Endodermal cell (in vitro differentiated cells): ENCODE data around the gene SLC34A1. TPM values are rescaled to one million over a fixed set of nuclear protein-coding genes. Genes with fewer than 3 reads are reported as not detected.
A peak's percentile ranks its signal among the peaks of the same experiment; 100 is the strongest.

Experiments
- DNase-seq: peaks from one replicate; pipeline ENCODE4 v3.0.0-alpha.2; 2017
- H3K27ac ChIP-seq: 2 replicates; pipeline ENCODE4 v1.5.1; 2013; ENCODE audit warnings: mild to moderate bottlenecking, low read depth, low read length, moderate library complexity
- H3K27me3 ChIP-seq: 2 replicates; pipeline ENCODE4 v1.6.1; 2013; ENCODE audit warnings: mild to moderate bottlenecking, low read length, moderate library complexity; ENCODE audit not compliant: insufficient read depth, control insufficient read depth, poor library complexity, severe bottlenecking
- H3K36me3 ChIP-seq: 2 replicates; pipeline ENCODE4 v1.7.0; 2013; ENCODE audit warnings: mild to moderate bottlenecking, low read length, moderate library complexity; ENCODE audit not compliant: control insufficient read depth, insufficient read depth
- H3K4me1 ChIP-seq: one replicate; pipeline ENCODE4 v1.7.0; 2013; ENCODE audit warnings: low read length; ENCODE audit not compliant: control insufficient read depth, insufficient read depth
- H3K4me3 ChIP-seq: 2 replicates; pipeline ENCODE4 v1.5.1; 2013; ENCODE audit warnings: mild to moderate bottlenecking, low read length, moderate library complexity
- H3K9ac ChIP-seq: 2 replicates; pipeline ENCODE4 v1.6.1; 2013; ENCODE audit warnings: mild to moderate bottlenecking, low read length, moderate library complexity; ENCODE audit not compliant: poor library complexity, severe bottlenecking; ENCODE audit errors: extremely low read depth
- H3K9me3 ChIP-seq: 2 replicates; pipeline ENCODE4 v1.6.1; 2013; ENCODE audit warnings: mild to moderate bottlenecking, low read length, moderate library complexity; ENCODE audit not compliant: control insufficient read depth
- H3K27ac Mint-ChIP-seq: 2 replicates; pipeline ENCODE4 v1.8.0; 2020; ENCODE audit warnings: mixed read lengths
- H3K27me3 Mint-ChIP-seq: 2 replicates; pipeline ENCODE4 v1.8.0; 2021; ENCODE audit warnings: mild to moderate bottlenecking, mixed read lengths; ENCODE audit not compliant: insufficient read depth
- H3K36me3 Mint-ChIP-seq: 2 replicates; pipeline ENCODE4 v1.8.0; 2020; ENCODE audit warnings: low read depth, mixed read lengths
- H3K4me1 Mint-ChIP-seq: 2 replicates; pipeline ENCODE4 v1.8.0; 2020; ENCODE audit warnings: mixed read lengths
- H3K4me3 Mint-ChIP-seq: 2 replicates; pipeline ENCODE4 v1.8.0; 2020; ENCODE audit warnings: mild to moderate bottlenecking, moderate library complexity, mixed read lengths
- H3K9me3 Mint-ChIP-seq: 2 replicates; pipeline ENCODE4 v1.8.0; 2020; ENCODE audit warnings: mild to moderate bottlenecking, mixed read lengths
- CTCF ChIP-seq: fragments of 200-600 bp; sonication (generic); conservative IDR thresholded peaks from 2 replicates; pipeline ENCODE4 v1.5.0; 2021; ENCODE audit warnings: antibody characterized with exemption, mild to moderate bottlenecking
- WGBS, 2 experiments: methylation state at CpG; one replicate each; pipeline versions ENCODE4 v1.1.5 to v1.1.7; 2013; ENCODE audit warnings: missing lambda C conversion rate in 2 of 2, mixed read lengths in 1 of 2; ENCODE audit not compliant: insufficient coverage in 1 of 2, insufficient read length in 1 of 2; 5-methylcytosine and 5-hydroxymethylcytosine counted together
- total RNA-seq, 2 donors: library from RNA; stranded (reverse); fragmentation: NEBNext Ultra II Directional in 1 of 2; extraction: Animal tissue kit (Norgen Biotek cat#: 25700) in 1 of 2; gene quantifications; 2 replicates in 1 of 2; 3 replicates in 1 of 2; pipeline ENCODE4 v1.2.1, GENCODE V29; 2021

SLC34A1 gene
- total RNA-seq, 2 donors from 2014 or later, result not detected

- no peaks in the 10 kb centered on the region for H3K36me3 Mint-ChIP-seq
- no peaks in the 10 kb centered on the region for H3K36me3 ChIP-seq
- H3K27me3 ChIP-seq, result no peaks in the 10 kb centered on the region
- no peak overlapping the region for H3K27ac Mint-ChIP-seq
- H3K27ac ChIP-seq, result no peak overlapping the region
- WGBS, 2 experiments, result 73 to 75% methylated on average over 4 to 5 of the region's 5 CpGs
- no peaks in the 10 kb centered on the region for H3K9me3 ChIP-seq
- H3K27me3 Mint-ChIP-seq, result peaks cover 23% of the 10 kb centered on the region
- H3K9ac ChIP-seq, result no peak overlapping the region
- peaks cover 7% of the 10 kb centered on the region for H3K4me1 ChIP-seq
- H3K9me3 Mint-ChIP-seq, result no peaks in the 10 kb centered on the region
- H3K4me3 ChIP-seq, result no peak overlapping the region
- H3K4me3 Mint-ChIP-seq, result no peak overlapping the region
- DNase-seq, result peak; percentile 83
- peak; percentile 75 for TF ChIP-seq CTCF
- peaks cover 23% of the 10 kb centered on the region for H3K4me1 Mint-ChIP-seq
Measured at GRCh38 chr5:177368869-177369644, 15.2 kb upstream of the SLC34A1 start.

DNA sequence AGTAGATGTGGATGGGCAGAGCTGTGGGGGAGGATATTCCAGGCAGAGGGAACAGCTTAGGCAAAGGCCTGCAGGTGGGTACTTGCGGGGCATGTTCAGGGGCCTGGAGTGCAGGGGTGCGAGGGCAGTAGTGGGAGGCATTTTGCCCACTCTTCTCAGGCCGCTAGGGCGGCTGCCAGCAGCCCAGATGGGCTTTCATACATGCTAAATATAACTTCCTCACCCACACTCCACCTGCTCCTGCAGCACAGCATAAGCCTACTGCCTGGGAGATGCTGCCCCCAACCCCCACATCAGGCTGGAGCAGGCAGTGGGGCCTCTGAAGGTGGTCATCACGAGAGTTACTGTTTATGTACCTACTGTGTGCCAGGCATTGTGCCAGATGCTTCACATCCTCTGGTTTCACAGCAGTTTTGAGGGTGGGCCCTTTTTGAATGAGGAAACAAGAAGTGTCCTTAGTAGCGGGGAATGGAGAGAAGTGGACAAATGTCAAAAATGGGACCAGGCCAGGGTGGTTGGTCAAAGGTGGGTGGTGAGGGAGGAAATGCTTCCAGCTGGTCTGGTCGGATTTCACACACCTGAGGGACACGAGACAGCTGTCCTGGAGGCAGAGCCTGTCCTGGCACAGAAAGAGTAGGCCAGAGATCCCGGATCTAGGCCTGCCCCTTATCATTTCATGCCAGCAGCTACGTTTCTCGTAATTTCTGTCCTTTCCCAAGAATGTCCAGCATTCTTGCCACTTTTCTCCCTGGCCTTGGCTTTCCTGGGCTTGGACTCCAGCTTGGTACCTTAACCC is 14.4 kb upstream of the SLC34A1 start:
- no peak for TF ChIP-seq CTCF
- Mint-ChIP-seq H3K9me3 (no peaks in the 10 kb centered on the region), H3K27ac (peak overlapping the region; percentile 52), H3K27me3 (peaks cover 21% of the 10 kb centered on the region), H3K4me1 (peaks cover 21% of the 10 kb centered on the region), H3K4me3 (peak overlapping the region; percentile 69), H3K36me3 (no peaks in the 10 kb centered on the region)
- H3K4me3 ChIP-seq, result no peak overlapping the region
- no peak overlapping the region for H3K9ac ChIP-seq
- peaks cover 7% of the 10 kb centered on the region for H3K4me1 ChIP-seq
- H3K27me3 ChIP-seq, result no peaks in the 10 kb centered on the region
- peak; percentile 40 for DNase-seq
- WGBS, 2 experiments, result 89 to 91% methylated on average over 5 to 11 of the region's 11 CpGs
- no peaks in the 10 kb centered on the region for H3K9me3 ChIP-seq
- H3K36me3 ChIP-seq, result no peaks in the 10 kb centered on the region
- H3K27ac ChIP-seq, result no peak overlapping the region

- peaks cover 20% of the 10 kb centered on the region for H3K4me1 Mint-ChIP-seq
- Histone ChIP-seq H3K9ac (no peak overlapping the region), H3K4me3 (no peak overlapping the region), H3K27me3 (no peaks in the 10 kb centered on the region), H3K36me3 (no peaks in the 10 kb centered on the region), H3K27ac (no peak overlapping the region), H3K9me3 (no peaks in the 10 kb centered on the region), H3K4me1 (peaks cover 6% of the 10 kb centered on the region)
- peak; percentile 72 for TF ChIP-seq CTCF
- H3K36me3 Mint-ChIP-seq, result no peaks in the 10 kb centered on the region
- no peaks in the 10 kb centered on the region for H3K9me3 Mint-ChIP-seq
- H3K27me3 Mint-ChIP-seq, result peaks cover 21% of the 10 kb centered on the region
- DNase-seq, result peak; percentile 100
- H3K4me3 Mint-ChIP-seq, result peak overlapping the region; percentile 69
- H3K27ac Mint-ChIP-seq, result peak overlapping the region; percentile 52
- WGBS, 2 experiments, result 9 to 50% methylated on average over 4 to 36 of the region's 42 CpGs
Measured at GRCh38 chr5:177370488-177371119, 13.6 kb upstream of the SLC34A1 start.
